Transverse colon (tissue), 4 donors: ENCODE data around the gene AACS.

ENCODE experiments used
- POLR2AphosphoS5 ChIP-seq, 3 donors: sonication (generic); formaldehyde crosslinking; IDR thresholded peaks; one replicate each; pipeline ENCODE4 v1.6.1; 2016; ENCODE audit warnings: antibody characterized with exemption in 3 of 3
- TF ChIP-seq, protein P1 (sequence below), 5 experiments: fragments of 200-600 bp in 3 of 5; fragments of 450-650 bp in 2 of 5; sonication (generic) in 3 of 5; IDR thresholded peaks; 1 replicate in 2 of 5; 2 replicates in 3 of 5; pipeline ENCODE4 v1.5.1; 2016 to 2017; ENCODE audit warnings: antibody characterized with exemption in 5 of 5, inconsistent platforms in 3 of 5, mild to moderate bottlenecking in 2 of 5, moderate library complexity in 1 of 5

DNA sequence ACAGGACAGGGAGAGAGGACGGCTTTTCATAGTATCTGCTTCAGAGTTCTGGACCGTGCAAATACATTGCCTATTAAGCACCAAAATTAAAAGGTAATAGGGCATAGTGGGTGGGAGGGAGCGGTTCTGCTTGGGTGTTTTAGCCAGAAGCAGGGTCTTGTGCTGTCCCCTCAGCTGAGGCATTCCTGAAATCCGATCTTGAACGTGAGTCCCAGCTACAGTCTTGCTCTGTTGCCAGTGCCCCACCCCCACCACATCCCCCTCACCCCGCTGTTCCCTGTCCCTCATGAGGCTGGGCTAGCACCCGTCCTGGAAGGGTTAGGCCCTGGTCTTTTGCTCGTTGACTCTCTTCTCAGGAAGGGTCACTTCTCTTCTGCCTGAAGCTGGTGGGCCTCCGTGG, 48.6 kb downstream of the AACS start:
- TF ChIP-seq, protein P1, sequence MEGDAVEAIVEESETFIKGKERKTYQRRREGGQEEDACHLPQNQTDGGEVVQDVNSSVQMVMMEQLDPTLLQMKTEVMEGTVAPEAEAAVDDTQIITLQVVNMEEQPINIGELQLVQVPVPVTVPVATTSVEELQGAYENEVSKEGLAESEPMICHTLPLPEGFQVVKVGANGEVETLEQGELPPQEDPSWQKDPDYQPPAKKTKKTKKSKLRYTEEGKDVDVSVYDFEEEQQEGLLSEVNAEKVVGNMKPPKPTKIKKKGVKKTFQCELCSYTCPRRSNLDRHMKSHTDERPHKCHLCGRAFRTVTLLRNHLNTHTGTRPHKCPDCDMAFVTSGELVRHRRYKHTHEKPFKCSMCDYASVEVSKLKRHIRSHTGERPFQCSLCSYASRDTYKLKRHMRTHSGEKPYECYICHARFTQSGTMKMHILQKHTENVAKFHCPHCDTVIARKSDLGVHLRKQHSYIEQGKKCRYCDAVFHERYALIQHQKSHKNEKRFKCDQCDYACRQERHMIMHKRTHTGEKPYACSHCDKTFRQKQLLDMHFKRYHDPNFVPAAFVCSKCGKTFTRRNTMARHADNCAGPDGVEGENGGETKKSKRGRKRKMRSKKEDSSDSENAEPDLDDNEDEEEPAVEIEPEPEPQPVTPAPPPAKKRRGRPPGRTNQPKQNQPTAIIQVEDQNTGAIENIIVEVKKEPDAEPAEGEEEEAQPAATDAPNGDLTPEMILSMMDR (IDR thresholded peaks at IDR 0.05): no peak
- no peak for TF ChIP-seq POLR2AphosphoS5 (IDR thresholded peaks at IDR 0.05)
